Stomach (tissue), 9 donors: ENCODE results near the gene GUCY2F. TPM values are rescaled to one million over a fixed set of nuclear protein-coding genes. Genes with fewer than 3 reads are reported as not detected.
A peak's percentile ranks its signal among the peaks of the same experiment; 100 is the strongest.

Source experiments
- DNase-seq, 2 donors: peaks; one replicate each; pipeline versions ENCODE4 v3.0.0 to v3.0.0-alpha.2; 2013 to 2019
- H3K27ac ChIP-seq, 5 donors: fragments of 200-600 bp in 4 of 5; sonication (generic) in 4 of 5; one replicate each; pipeline ENCODE4 v1.5.1; 2013 to 2019; ENCODE audit warnings: mild to moderate bottlenecking in 1 of 5, moderate library complexity in 1 of 5
- H3K27me3 ChIP-seq, 3 donors: fragments of 200-600 bp; sonication (generic); one replicate each; pipeline ENCODE4 v1.5.1; 2017 to 2019; ENCODE audit warnings: mixed run types in 1 of 3
- H3K36me3 ChIP-seq, 4 donors: fragments of 200-600 bp; sonication (generic); 1 replicate in 3 of 4; 2 replicates in 1 of 4; pipeline ENCODE4 v1.5.1; 2016 to 2019
- H3K4me1 ChIP-seq, 4 donors: fragments of 200-600 bp; sonication (generic); one replicate each; pipeline ENCODE4 v1.5.1; 2016 to 2019
- H3K4me3 ChIP-seq, 4 donors: fragments of 200-600 bp; sonication (generic) in 3 of 4; one replicate each; pipeline ENCODE4 v1.5.1; 2016 to 2019; ENCODE audit warnings: mild to moderate bottlenecking in 1 of 4
- H3K9me3 ChIP-seq, 4 donors: fragments of 200-600 bp; sonication (generic); one replicate each; pipeline ENCODE4 v1.5.1; 2016 to 2019
- EP300 ChIP-seq: sonication (generic); formaldehyde crosslinking; IDR thresholded peaks from one replicate; pipeline ENCODE4 v1.6.1; 2017; ENCODE audit warnings: antibody characterized with exemption
- POLR2A ChIP-seq, 4 donors: fragments of 450-650 bp; IDR thresholded peaks; one replicate each; pipeline ENCODE4 v1.6.1; 2016; ENCODE audit warnings: antibody characterized with exemption in 4 of 4, control low read depth in 2 of 4, mild to moderate bottlenecking in 1 of 4, moderate library complexity in 1 of 4
- POLR2AphosphoS5 ChIP-seq, 3 donors: sonication (generic); formaldehyde crosslinking; IDR thresholded peaks; one replicate each; pipeline ENCODE4 v1.6.1; 2016; ENCODE audit warnings: antibody characterized with exemption in 3 of 3
- WGBS, 5 donors: extraction: QIAGEN DNeasy Blood & Tissue Kit in 3 of 5; methylation state at CpG; one replicate each; pipeline versions ENCODE4 v1.1.5 to v1.1.7; 2013 to 2018; 5-methylcytosine and 5-hydroxymethylcytosine counted together
- intact Hi-C: fragments of 100-400 bp; cut with DNase I; formaldehyde crosslinking; loops from one replicate; pipeline ENCODE4 v1.15.1; 2023; ENCODE audit warnings: low total_unique reads
- polyA plus RNA-seq, 3 donors: library from polyadenylated mRNA; stranded (reverse); fragments of 200-250 nt; gene quantifications; one replicate each; pipeline ENCODE4 v1.2.3, GENCODE V29; 2013
- total RNA-seq, 5 donors: library from RNA; depleted of rRNA; stranded (reverse); fragments of >200 nt; gene quantifications; one replicate each; pipeline versions ENCODE4 v1.1.0 to v1.2.3, GENCODE V29; 2014 to 2016
- TF ChIP-seq, protein P1 (sequence below), 7 experiments: fragments of 450-650 bp in 4 of 7; fragments of 200-600 bp in 3 of 7; sonication (generic) in 3 of 7; IDR thresholded peaks; one replicate each; pipeline ENCODE4 v1.5.1; 2016 to 2019; ENCODE audit warnings: antibody characterized with exemption in 7 of 7, control low read depth in 2 of 7, mild to moderate bottlenecking in 1 of 7
- donor health status: healthy with polysubstance abuse.
- donor health status: Bipolar disorder and iron deficiency.
- donor health status: healthy.

Gene GUCY2F
- total and polyA plus RNA-seq, 8 donors = not detected

DNA sequence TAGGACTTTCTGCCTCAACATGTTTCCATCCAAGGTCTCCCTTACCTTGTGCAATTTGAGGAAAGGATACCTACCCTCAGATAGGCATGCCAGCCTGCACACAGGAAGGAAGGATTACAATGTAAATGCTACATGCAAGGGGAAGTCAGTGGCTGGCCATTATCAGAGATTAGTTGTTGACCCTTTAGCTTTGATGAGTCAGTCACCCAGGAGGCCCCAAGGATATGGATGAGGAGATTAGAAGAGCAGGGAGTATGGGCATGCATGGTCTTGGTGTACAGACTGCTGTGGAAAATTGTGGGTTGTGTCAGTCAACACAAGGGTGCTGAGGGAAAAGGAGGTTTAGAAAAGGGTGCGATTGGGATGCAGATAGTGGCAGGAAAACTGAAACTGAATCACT is 92.0 kb downstream of the GUCY2F start:
- Histone ChIP-seq H3K9me3 (no peaks in the 10 kb centered on the region), H3K4me1 (no peaks in the 10 kb centered on the region), H3K36me3 (no peaks in the 10 kb centered on the region), H3K4me3 (no peak overlapping the region), H3K27me3 (peaks cover 0 to 9% (median 0%) of the 10 kb centered on the region in 3 donors), H3K27ac (no peak overlapping the region)
- DNase-seq = no peak
- TF ChIP-seq POLR2AphosphoS5 (IDR thresholded peaks at IDR 0.05) (no peak), POLR2A (IDR thresholded peaks at IDR 0.05) (no peak), EP300 (no peak)
- TF ChIP-seq, protein P1, sequence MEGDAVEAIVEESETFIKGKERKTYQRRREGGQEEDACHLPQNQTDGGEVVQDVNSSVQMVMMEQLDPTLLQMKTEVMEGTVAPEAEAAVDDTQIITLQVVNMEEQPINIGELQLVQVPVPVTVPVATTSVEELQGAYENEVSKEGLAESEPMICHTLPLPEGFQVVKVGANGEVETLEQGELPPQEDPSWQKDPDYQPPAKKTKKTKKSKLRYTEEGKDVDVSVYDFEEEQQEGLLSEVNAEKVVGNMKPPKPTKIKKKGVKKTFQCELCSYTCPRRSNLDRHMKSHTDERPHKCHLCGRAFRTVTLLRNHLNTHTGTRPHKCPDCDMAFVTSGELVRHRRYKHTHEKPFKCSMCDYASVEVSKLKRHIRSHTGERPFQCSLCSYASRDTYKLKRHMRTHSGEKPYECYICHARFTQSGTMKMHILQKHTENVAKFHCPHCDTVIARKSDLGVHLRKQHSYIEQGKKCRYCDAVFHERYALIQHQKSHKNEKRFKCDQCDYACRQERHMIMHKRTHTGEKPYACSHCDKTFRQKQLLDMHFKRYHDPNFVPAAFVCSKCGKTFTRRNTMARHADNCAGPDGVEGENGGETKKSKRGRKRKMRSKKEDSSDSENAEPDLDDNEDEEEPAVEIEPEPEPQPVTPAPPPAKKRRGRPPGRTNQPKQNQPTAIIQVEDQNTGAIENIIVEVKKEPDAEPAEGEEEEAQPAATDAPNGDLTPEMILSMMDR (IDR thresholded peaks at IDR 0.05) = no peak
- intact Hi-C loops = no loop called here
- 52 to 82% (median 69%) methylated on average over 1 of the region's 1 CpG for WGBS, 5 donors

- DNase-seq = peak in 1 of 2 donors; percentile 65
- no peak for TF ChIP-seq POLR2A (IDR thresholded peaks at IDR 0.05)
- TF ChIP-seq, protein P1 (IDR thresholded peaks at IDR 0.05) = peak in 2 of 7 experiments; percentile 28 to 32
- H3K4me3 ChIP-seq = no peak overlapping the region
- H3K27ac ChIP-seq = no peak overlapping the region
- intact Hi-C loops = no loop called here
- H3K27me3 ChIP-seq = no peaks in the 10 kb centered on the region
- no peaks in the 10 kb centered on the region for H3K4me1 ChIP-seq
- 16 to 46% (median 32%) methylated on average over 3 of the region's 3 CpGs for WGBS, 5 donors
- H3K36me3 ChIP-seq = no peaks in the 10 kb centered on the region
- H3K9me3 ChIP-seq = no peaks in the 10 kb centered on the region
Observed at GRCh38 chrX:109384699-109385098, 97.2 kb downstream of the GUCY2F start.

DNA sequence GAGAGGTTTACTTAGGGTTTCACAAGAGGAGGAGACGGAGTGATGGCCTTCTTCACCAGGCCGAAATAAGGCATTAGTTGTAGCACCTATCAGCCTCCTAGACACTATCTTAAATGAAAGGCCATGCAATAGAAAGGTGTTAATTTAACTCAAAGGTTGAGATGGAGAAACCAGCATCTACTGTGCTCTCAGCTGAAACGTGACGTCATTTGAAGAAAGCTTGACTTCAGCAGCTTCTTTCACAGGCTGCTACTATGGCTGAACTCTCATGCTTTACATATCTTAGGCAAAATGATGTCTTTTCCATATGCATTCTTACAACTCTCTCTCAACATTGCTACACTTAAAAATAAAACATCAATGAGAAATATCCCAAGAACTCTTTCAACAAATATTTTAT is 99.6 kb downstream of the GUCY2F start:
- TF ChIP-seq POLR2A (IDR thresholded peaks at IDR 0.05) = no peak
- no peak for TF ChIP-seq POLR2AphosphoS5 (IDR thresholded peaks at IDR 0.05)
- no peak for TF ChIP-seq EP300
- TF ChIP-seq, protein P1 (IDR thresholded peaks at IDR 0.05) = no peak
- Histone ChIP-seq H3K27ac (no peak overlapping the region), H3K9me3 (no peaks in the 10 kb centered on the region), H3K4me3 (no peak overlapping the region), H3K27me3 (no peaks in the 10 kb centered on the region), H3K36me3 (no peaks in the 10 kb centered on the region), H3K4me1 (no peaks in the 10 kb centered on the region)
- no peak for DNase-seq
- WGBS, 5 donors = 74 to 98% (median 93%) methylated on average over 4 of the region's 4 CpGs
- intact Hi-C loops = no loop called here

DNA sequence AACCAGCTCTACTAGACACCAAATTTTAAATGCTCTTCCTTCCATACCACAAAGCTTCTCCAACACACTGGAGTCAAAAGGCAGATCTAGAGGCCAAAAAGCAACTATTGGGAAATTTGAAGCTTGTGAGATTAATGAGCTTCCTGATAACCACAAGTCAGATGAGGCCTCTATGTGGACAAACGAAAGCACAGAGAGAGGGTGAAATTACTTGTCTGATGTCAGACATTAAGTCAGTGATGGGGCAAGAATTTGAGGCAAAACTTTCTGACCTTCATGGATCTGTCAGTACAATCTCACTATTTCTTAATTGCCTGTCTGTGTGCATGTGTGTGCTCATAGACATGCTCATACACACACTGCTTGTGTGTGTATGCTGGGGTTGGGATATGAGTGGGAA is 103.6 kb downstream of the GUCY2F start:
- no peak for DNase-seq
- Histone ChIP-seq H3K36me3 (no peaks in the 10 kb centered on the region), H3K4me3 (no peak overlapping the region), H3K9me3 (no peaks in the 10 kb centered on the region), H3K27me3 (no peaks in the 10 kb centered on the region), H3K4me1 (no peaks in the 10 kb centered on the region), H3K27ac (no peak overlapping the region)
- TF ChIP-seq EP300 = no peak
- no peak for TF ChIP-seq POLR2A (IDR thresholded peaks at IDR 0.05)
- TF ChIP-seq, protein P1 (IDR thresholded peaks at IDR 0.05) = no peak
- no peak for TF ChIP-seq POLR2AphosphoS5 (IDR thresholded peaks at IDR 0.05)
- 36 to 78% (median 71%) methylated on average over 1 of the region's 1 CpG for WGBS, 5 donors
- intact Hi-C loops = no loop called here
